HG02884 (cell line): ENCODE data around the gene NPFFR1.

ENCODE experiments used
- ATAC-seq: cut with Tn5 transposase; IDR thresholded peaks from one replicate; pipeline ENCODE4 v1.9.1; 2021; ENCODE audit warnings: mild to moderate bottlenecking, moderate library complexity; ENCODE audit not compliant: unreplicated experiment

The NPFFR1 gene, protein sequence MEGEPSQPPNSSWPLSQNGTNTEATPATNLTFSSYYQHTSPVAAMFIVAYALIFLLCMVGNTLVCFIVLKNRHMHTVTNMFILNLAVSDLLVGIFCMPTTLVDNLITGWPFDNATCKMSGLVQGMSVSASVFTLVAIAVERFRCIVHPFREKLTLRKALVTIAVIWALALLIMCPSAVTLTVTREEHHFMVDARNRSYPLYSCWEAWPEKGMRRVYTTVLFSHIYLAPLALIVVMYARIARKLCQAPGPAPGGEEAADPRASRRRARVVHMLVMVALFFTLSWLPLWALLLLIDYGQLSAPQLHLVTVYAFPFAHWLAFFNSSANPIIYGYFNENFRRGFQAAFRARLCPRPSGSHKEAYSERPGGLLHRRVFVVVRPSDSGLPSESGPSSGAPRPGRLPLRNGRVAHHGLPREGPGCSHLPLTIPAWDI

DNA sequence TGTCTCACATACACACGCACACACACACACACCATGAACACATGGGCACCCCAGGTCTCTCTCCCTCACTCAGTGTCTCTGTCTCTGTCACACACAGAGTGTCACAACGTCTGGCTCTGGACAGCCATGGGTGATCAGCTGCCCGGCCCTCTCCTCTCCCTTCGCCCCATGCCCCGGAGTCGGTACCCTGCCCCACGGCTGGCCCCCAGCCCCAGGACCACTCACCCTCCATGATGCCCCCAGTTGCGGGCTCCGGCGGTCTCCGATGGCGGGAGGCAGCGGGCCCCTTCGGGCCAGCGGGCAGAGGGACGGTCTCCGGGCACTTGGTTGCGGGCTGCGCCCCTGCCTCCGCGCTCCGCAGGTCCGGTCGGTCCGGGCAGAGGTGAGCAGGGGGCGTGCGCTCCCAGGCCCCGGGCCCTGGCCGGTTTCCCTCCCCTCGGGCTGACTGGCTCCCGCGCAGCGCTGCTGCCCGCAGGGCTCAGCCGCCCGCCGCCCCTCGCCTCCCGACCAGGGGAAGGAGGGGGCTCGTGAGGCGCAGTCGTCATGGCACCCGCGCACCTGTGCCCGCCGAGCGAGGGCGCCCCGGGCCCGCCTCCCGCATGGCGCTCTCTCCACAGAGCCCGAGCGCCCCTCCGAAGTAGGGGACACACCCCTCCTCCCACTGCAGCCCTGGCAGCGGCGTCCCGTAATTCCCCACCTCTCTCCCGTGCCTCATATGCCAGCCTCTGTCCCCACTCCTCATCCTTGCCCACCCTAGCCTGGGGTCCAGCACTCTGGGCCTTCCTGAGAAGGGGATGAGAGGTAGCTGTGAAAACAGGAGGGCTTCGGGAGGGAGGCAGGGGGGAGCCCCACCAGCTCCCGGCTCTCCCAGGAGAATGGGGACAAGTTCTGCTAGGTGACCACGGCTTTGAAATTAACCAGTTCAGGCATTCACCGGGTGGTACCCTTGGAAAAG lies at the start of gene NPFFR1:
Gene NPFFR1 (minus strand): TSS at position 560 of the 955 bp plus-strand sequence. CDS start 328 bp downstream, at position 232.
- ATAC-seq: no peak

DNA sequence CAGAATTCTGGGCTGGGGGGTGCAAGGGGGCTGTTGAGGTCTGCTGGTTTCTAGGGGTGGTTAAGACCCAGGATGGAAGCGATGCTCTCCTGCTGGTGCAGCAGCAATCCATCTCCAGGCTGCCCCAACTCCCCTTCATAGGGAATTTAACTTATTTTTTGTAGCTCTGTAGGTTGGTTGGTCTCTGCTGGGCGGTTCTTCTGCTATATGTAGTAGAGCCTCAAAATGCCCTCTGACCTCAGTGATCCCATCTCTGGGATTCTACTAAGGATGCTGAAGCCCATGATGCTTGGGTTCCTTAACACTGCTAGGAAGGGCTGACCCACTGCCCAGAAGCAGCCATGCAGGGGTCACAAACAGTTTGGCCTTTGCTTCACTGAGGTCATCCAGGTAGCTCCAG lies 49.5 kb upstream of the NPFFR1 start:
- no peak for ATAC-seq

DNA sequence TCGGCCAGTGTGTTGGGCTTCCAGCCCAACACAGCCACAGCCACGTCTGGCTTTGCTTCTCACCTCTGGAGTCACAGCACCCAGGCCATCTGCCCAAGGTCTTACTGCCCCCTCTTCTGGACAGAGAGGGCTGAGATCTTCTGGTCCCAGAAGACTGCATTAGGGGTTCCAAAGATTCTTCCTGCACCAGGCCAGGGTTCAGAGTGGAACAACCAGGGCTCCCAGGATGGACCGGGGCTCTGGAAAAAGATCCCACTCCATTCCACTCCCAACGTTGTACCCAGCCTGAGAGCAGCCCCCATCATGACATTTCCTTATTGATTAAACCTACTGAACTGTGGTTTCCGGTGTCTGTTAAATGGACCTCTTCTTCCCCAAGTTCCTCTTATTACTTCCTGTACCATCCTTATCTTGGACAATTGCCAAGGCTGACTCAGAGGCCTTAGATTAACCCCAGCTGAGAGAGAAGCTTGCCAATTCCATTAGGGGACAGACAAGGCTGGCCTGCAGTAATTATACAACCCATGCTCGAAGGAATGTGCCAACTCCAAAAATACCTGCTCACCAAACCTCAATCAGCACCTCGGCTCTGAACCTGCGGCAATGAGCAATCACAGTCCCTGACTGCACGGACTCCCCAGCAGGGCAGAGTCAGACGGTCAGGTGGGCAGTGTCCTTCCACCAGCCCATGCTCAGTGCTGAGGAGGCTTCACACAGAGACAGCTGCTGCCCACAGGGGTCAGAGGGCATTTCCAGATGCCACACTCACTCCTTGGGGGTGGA lies 47.9 kb upstream of the NPFFR1 start:
- ATAC-seq: peak; percentile 72

DNA sequence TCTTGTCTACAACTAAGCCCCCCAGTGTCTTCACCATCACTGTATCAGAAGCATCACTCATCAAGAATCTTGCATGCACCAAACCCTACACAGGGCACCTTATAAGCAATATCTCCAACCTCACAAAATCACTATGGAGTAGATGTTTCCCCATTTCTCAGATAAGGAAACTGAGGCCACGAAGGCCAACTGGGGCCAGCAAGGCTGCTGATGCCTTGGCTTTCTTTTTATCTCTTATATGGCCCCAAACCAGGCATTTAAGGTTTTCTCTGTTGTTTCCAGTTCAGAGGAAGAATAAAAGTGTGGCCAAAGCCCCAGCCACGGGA lies 47.3 kb upstream of the NPFFR1 start:
- no peak for ATAC-seq

DNA sequence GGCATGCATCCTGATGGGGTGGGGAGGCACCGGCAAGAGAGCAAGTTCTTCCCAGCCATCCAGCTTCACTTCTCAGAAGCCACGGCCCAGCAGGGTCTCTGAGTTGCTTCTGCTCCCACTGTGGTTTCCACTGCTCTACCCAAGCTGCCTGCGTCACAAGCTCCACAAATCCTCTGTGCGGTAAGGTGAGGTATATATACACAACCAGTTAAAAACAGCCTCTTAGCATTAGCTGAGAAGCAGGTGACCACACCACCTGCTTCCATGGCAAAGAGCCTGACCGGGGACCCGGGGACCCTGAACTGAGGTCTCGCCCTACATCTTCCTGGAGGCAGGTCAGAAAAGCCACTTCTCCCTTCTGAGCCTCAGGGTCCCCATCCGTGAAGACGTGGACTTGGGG lies 46.9 kb upstream of the NPFFR1 start:
- no peak for ATAC-seq

DNA sequence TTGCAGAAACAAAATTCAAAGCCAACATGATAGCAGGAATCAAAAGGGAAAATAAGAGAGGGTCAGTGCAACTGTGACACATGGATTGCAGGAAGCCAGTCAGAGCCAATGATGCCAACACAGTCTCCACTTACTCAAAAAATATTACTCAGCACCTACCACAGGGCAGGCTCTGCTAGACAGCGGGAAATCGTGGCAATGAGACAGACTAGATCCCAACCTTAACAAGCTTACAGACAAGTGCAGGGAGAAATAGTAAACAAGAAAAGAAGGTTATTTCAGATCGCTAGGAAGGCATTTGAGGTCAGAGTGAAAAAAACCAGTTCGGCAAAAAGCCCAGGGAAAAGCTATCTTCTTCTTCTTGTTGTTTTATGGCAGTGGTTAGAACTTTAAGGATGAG lies 45.2 kb upstream of the NPFFR1 start:
- no peak for ATAC-seq

DNA sequence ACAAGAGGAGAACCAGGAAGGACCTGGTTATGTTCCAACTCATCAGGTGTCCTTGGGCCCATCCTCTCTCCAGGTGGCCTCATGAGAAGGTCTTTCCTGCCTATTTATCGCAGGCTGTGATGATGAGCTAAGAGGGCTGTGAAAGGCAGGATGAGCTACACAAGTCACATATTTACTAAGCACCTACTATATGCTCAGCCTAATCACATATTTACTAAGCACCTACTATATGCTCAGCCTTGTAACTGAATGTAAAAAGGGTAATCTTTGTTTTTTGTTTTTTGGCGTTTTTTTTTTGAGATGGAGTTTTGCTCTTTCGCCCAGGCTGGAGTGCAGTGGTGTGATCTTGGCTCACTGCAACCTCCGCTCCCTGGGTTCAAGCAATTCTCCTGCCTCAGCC lies 44.2 kb upstream of the NPFFR1 start:
- no peak for ATAC-seq

DNA sequence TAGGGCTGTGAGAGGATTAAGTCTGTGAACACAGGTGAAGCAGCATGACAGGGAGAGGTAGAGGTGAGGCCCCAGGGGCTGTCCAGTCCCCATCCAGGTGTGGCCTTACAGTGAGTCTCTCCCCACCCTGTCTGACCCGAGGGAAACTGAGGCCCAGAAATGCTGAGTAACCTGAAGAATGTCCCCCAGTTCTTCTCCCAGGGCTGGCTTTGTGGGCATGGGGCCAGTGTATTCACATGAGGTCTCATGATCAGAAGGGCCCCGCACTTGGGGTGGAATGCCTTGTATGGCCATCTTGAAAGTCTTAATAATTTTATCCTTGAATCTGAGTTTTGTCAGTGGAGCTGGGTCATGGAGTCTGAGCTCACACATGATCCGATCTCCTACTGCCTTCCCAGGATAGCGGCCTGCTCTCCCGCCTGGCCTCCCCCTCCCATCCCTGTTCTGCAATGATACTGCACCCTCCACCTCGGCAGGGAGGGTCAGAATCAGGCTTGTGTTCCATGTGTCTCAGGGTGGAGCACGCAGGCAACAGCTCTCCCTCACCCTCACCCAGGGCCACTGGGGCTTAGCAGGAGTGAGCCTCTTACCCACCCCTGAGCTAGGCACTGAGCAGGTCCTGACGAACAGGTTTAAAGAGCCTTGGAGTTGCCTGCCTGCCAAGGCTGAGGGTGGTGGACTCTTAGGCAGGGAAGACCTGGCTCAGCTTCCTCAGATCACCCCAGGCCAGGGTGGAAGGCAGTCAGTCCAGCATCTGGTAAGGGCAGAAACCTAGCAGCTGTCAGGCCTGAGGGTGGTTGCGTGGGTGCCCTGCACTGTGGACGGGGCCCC lies 41.4 kb upstream of the NPFFR1 start:
- ATAC-seq: no peak

DNA sequence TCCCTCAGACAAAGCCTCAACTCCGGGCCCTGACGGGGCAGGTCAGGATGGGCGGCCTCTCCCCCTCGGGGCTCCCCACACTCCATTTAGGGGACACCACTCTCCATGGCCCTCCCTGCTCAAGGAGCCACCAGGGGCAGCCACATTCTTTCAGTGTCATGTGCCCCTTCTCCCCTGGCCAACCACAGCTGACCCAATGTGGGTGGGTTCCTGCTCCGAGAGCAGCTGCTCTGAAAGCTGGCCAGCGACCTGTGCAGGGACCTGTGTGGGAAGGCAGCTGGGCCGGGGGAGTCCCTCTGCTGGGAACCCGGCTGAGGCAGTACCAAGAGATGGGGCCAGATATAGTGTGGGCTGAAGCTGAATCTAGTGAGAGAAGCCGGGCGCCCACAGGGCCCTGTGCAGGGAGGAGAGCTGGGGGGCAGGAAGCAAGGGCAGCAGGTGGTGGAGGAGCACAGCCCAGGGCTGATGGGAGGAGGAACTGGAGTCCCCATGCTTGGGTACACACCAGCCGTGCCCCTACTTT lies 40.6 kb upstream of the NPFFR1 start:
- ATAC-seq: no peak

DNA sequence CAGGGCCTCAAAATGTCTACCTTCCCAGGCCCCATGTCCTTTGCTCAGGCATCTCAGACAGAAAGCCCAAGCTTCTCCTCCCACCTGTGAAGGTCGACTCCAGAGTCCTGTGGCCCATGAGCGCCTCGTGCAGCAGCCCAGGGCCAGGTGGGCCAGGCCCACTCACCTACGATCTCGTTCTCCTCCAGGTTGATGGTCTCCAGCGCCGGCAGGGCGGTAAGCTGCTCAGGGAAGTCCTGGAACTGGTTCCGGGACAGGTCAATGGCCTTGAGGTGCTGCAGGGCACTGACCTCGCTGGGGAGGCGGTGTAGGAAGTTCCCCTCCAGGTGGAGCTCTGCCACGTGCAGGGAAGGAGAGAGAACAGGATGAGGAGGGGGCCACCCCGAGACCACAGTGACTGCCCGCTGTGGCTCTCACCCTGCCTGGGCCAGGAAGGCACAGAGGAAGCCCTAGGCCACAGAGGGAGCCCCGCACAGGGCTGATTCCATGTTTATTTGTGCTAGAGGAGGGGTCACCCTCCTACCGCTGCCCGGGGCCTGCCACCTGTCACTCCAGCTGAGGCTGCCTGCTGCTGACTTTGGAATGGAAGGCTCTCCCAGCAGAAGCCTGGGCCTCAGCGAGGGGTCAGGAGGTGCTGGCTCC lies 40.0 kb upstream of the NPFFR1 start:
- ATAC-seq: no peak

DNA sequence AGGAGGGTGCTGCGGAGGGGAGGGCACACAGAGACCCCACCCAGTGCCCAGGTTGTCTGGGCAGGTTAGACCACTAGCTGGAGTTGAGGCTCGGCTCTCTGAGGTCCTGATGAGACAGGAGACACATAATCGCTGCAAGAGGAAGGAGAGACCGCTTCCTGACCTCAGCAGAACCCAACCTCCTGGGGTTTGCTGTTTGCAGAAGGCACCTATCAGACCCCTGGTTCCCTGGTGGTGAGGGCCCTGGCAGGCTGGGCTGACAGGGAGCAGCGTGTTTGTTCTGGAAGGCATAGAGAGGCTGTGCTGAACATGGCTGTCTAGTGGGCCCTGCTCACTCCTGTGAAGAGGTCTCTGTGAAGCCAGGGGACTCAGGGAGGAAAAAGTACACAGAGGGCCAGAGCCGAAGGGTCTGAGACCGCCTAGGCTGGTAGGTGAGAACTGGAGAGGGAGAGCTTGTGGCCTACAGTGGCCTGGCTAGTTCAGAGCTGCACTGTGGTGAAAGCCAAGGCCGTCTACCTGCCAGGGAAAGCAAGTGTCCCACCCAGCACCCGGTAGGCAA lies 39.4 kb upstream of the NPFFR1 start:
- ATAC-seq: no peak

DNA sequence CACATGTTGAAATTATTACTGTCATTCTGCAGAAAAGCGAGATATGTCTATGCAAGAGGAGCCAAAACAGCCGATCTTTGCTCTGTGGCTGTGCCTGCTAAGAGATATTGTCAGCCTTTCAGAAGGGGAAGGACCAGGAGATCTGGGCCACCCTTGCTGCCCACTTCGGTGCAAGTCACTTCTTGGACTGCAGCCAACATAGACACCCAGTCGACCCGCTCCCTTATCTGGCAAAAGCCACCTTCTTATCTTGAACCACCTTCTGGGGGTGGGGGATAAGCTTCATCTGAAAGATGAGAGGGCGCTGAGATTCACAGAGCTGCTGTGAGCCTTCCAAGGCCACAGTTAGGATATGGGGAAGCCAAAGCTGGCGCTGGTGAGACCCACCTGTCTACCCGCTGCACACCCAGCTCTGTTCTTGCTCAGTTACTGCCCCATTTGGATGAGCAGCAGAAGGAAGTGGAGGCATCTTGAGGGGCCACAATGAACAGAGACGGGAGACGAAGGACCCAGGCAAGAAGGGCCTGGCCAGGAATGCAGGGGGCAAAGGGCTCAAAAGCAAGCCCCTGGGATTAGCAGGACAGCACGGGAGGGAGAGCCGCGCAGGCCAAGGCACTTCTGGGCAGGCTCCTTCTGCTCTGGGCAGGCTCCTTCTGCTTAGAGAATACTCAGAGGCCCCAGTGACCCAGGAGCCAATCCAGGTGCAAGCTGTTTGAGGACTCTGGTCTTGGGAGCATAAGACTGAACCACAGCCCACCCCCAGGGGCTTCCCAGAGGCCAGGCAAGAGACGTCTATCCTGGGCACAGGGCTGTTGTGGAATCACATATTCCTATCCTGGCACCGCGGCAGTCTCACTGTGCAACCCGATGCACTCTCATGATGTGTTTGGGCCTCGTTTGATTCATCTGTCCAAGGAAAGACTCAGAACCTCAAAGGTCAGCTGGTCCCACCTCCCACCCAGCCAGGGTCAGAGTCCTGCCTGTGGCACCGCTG lies 38.4 kb upstream of the NPFFR1 start:
- no peak for ATAC-seq

DNA sequence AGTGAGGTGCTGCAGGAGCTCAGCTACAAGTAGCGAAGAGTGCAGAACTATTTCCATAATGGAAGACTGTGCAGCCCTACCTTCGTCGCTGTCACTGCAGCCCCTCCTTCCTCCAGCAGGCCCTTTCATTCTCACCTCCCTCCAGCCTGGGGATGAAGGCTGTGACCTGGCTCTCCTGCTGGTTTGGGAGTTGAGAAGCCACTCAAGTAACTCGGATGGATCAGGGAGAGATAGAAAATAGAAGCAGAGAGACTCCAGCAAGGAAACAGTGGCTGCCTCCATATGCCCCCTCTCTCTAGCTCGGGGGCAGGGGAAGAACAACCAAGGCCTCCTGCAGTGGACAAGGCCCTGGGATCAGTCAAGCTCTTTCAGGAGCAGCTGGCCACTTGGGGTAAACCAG lies 37.4 kb upstream of the NPFFR1 start:
- no peak for ATAC-seq

DNA sequence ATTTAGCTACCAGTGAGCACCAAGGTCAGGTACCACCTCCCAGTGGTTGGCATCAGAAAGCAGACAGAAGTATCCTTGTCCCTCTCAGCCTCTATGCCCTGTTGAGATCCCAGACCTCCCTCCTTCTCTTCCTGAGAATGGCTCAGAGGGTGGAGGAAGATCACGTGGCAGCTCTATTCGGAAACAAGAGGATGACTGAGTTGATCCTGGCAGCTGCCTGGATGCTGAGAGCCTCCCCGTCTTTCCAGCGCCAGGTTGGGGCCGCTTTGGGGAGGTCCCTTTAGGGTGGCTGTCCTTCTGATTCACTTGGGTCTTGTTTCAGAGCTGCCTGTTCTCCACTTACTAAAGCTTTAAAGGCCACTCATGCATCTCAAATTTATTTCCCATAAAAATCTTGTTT lies 36.9 kb upstream of the NPFFR1 start:
- no peak for ATAC-seq

DNA sequence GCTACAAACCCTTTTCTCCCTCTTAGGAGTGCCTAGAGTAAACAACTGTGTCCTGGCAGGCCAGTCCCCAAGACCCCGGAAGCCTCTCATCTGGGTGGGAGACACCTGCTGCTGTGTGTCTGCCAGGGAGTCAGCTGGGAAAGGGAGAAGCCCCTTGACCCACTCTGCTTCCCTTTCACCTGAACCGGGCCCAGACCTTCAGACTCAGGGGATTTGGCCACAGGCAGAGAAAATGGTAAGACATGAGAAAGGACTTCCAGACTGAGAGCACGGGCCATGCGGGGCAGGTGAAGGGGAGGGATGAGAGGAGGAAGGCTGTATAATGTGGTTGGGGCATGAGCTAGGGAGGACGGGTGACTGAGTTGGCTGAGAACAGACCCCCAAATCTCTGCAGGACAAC lies 36.0 kb upstream of the NPFFR1 start:
- no peak for ATAC-seq

DNA sequence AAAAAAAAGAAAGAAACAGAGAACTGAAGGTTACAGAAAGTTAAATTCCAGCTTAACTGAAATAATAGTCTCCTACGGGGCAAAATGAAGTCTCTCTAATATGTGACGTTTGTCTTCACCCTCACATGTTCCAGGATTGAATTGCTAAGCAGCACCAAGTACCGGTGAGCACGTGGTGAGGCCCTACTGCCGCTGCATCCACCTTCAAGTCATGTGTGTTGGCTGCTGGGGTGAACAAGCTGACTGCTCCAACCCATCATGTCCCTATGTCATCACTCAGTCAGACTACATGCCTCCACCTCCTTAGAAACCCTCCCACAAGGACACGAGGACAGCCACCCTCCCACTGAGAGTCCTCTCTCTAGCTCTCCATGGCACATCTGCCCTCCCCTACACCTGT lies 35.4 kb upstream of the NPFFR1 start:
- ATAC-seq: no peak

DNA sequence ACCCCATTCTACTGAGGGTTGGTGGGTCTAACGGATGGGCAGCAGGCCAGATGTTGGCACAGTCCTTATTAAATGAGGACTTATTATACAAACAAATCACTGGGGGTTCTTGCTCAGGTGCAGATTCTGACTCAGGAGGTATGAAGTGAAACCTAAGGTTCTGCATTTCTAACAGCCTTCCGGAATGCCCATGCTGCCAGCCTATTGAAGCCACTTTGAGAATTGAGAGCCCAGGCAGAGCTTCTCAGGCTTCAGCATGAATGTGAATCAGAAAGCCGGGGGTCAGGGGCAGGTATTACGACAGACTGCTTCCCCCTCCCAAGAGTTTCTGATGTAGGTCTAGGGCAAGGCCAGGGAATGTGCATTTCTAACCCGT lies 34.1 kb upstream of the NPFFR1 start:
- no peak for ATAC-seq

DNA sequence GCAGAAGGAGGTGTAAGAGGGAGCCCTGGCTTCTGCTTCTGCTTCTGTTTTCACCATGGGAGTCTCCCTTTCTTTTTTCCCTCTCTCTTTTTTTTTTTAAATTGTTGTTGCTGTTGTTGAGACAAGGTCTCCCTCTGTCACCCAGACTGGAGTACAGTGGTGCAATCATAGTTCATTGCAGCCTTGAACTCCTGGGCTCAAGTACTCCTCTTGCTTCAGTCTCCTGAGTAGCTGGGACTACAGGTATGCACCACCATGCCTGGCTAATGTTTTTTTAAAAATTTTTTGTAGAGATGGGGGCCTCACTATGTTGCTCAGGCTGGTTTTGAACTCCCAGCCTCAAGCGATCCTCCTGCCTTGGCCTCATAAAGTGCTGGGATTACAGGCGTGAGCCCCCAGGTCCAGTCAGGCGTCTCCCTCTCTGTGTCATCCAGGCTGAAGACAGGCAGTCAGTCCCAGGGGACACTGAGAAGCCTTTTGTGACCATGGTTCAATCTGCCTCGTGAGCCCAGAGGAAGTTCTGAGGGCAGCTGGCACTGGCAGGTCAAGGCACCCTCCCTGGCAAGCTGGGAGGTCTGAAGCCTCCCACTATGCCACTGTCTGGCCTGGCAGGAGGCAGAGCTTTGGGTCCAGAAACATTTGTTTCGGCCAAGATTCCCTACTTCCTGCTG lies 33.6 kb upstream of the NPFFR1 start:
- no peak for ATAC-seq
